ENCODE measurements around the gene SLC16A8. TPM values are rescaled to one million over a fixed set of nuclear protein-coding genes. Genes with fewer than 3 reads are reported as not detected.

The SLC16A8 gene
- polyA plus RNA-seq, 3 donors = not detected

DNA sequence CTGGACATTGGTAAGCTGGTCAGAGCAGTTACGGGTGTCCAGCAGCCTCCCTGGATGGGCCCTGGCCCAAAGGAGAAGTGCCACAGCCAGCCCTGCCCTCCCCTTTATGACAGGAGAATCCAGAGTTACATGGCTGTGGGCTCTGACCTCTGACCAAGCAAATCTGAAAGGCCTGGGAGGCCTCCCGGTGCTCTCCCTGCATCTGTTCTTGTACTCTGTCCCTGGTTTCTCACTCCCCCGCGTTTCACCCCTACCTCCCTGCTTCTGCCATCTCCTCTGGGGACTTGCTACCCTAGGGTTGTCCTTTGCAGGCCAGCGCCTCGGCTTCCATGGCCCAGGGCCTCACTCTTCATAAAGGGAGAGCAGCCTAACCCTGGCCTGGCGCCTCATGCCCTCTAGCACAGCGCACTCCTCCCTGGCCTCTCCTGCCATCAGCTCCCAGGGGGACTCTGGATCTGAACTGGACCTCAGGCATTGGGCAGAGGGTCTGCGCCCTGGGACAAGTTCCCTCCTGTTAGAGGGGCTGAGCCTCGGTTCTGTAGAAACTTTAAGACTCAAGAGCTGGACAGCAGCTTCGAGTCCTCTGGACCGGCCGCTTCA is 16.1 kb downstream of the SLC16A8 start:
- Histone ChIP-seq H3K27me3 (ENCODE audit: control insufficient read depth in 2 of 2, insufficient read depth in 2 of 2, low read length in 2 of 2) (no peaks in the 10 kb centered on the region), H3K4me2 (replicated peaks; ENCODE audit: extremely low read depth, low read length, poor library complexity, severe bottlenecking) (no peak overlapping the region), H2AFZ (ENCODE audit: insufficient read depth, low read depth, low read length, poor library complexity, severe bottlenecking) (no peak overlapping the region), H3K4me1 (ENCODE audit: control insufficient read depth in 1 of 2, insufficient read depth in 2 of 2, low read length in 2 of 2) (peaks cover 4 to 7% of the 10 kb centered on the region in 2 donors), H4K20me1 (ENCODE audit: insufficient read depth, low read length) (no peaks in the 10 kb centered on the region), H3K27ac (ENCODE audit: low read depth in 1 of 2, low read length in 2 of 2) (no peak overlapping the region), H3K79me2 (ENCODE audit: insufficient read depth, low read length) (no peaks in the 10 kb centered on the region), H3K4me3 (replicated peaks in 1 of 3; ENCODE audit: low read depth in 2 of 3, low read length in 3 of 3) (no peak overlapping the region), H3K9ac (ENCODE audit: insufficient read depth, low read length, poor library complexity, severe bottlenecking) (no peak overlapping the region), H3K9me3 (replicated peaks in 1 of 2; ENCODE audit: control insufficient read depth in 1 of 2, insufficient read depth in 1 of 2, low read length in 2 of 2) (no peaks in the 10 kb centered on the region), H3K36me3 (replicated peaks in 1 of 2; ENCODE audit: control insufficient read depth in 1 of 2, insufficient read depth in 2 of 2, low read length in 2 of 2) (peaks cover 63 to 70% of the 10 kb centered on the region in 2 donors)
- 97% methylated on average over 12 of the region's 13 CpGs for WGBS (ENCODE audit: insufficient coverage)
- Mint-ChIP-seq H3K4me3 (no peak overlapping the region), H3K27ac (peak overlapping the region in 1 of 7 donors; percentile 54), H3K9me3 (peaks cover 0 to 2% (median 0%) of the 10 kb centered on the region in 7 donors), H3K4me1 (peaks cover 8% of the 10 kb centered on the region), H3K36me3 (peaks cover 52 to 84% of the 10 kb centered on the region in 2 donors), H3K27me3 (ENCODE audit: low read depth in 3 of 3) (peaks cover 0 to 3% (median 0%) of the 10 kb centered on the region in 3 donors)
- DNase-seq = no peak
- TF ChIP-seq, protein P1, sequence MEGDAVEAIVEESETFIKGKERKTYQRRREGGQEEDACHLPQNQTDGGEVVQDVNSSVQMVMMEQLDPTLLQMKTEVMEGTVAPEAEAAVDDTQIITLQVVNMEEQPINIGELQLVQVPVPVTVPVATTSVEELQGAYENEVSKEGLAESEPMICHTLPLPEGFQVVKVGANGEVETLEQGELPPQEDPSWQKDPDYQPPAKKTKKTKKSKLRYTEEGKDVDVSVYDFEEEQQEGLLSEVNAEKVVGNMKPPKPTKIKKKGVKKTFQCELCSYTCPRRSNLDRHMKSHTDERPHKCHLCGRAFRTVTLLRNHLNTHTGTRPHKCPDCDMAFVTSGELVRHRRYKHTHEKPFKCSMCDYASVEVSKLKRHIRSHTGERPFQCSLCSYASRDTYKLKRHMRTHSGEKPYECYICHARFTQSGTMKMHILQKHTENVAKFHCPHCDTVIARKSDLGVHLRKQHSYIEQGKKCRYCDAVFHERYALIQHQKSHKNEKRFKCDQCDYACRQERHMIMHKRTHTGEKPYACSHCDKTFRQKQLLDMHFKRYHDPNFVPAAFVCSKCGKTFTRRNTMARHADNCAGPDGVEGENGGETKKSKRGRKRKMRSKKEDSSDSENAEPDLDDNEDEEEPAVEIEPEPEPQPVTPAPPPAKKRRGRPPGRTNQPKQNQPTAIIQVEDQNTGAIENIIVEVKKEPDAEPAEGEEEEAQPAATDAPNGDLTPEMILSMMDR (IDR thresholded peaks at IDR 0.05) = no peak
- intact Hi-C loops (cut with micrococcal nuclease) = no loop called here

DNA sequence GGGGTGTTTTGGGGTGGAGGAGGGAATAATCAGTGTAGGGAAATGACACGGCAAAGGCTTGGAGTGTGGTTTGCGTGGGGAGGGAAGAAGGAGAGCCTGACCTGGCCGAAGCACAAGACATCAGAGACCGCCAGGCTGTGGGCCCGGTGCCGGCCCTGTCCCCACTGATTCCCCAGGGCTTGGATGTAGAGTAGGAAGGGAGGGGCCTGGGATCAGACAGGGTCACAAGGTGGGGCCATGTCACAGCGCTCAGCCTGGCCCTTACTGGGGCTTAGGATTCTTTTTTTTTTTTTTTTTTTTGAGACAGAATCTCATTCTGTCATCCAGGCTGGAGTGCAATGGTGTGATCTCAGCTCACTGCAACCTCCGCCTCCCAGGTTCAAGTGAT is 17.0 kb downstream of the SLC16A8 start:
- Histone ChIP-seq H3K4me1 (ENCODE audit: control insufficient read depth in 1 of 2, insufficient read depth in 2 of 2, low read length in 2 of 2) (peaks cover 8 to 12% of the 10 kb centered on the region in 2 donors), H3K9me3 (replicated peaks in 1 of 2; ENCODE audit: control insufficient read depth in 1 of 2, insufficient read depth in 1 of 2, low read length in 2 of 2) (no peaks in the 10 kb centered on the region), H3K36me3 (replicated peaks in 1 of 2; ENCODE audit: control insufficient read depth in 1 of 2, insufficient read depth in 2 of 2, low read length in 2 of 2) (peaks cover 55 to 62% of the 10 kb centered on the region in 2 donors), H3K79me2 (ENCODE audit: insufficient read depth, low read length) (no peaks in the 10 kb centered on the region), H3K9ac (ENCODE audit: insufficient read depth, low read length, poor library complexity, severe bottlenecking) (no peak overlapping the region), H4K20me1 (ENCODE audit: insufficient read depth, low read length) (no peaks in the 10 kb centered on the region), H3K4me2 (replicated peaks; ENCODE audit: extremely low read depth, low read length, poor library complexity, severe bottlenecking) (no peak overlapping the region), H3K27me3 (ENCODE audit: control insufficient read depth in 2 of 2, insufficient read depth in 2 of 2, low read length in 2 of 2) (no peaks in the 10 kb centered on the region), H2AFZ (ENCODE audit: insufficient read depth, low read depth, low read length, poor library complexity, severe bottlenecking) (no peak overlapping the region), H3K27ac (ENCODE audit: low read depth in 1 of 2, low read length in 2 of 2) (no peak overlapping the region), H3K4me3 (replicated peaks in 1 of 3; ENCODE audit: low read depth in 2 of 3, low read length in 3 of 3) (no peak overlapping the region)
- Mint-ChIP-seq H3K27ac (no peak overlapping the region), H3K4me3 (no peak overlapping the region), H3K27me3 (ENCODE audit: low read depth in 3 of 3) (peaks cover 0 to 3% (median 0%) of the 10 kb centered on the region in 3 donors), H3K9me3 (peaks cover 0 to 2% (median 0%) of the 10 kb centered on the region in 7 donors), H3K4me1 (peaks cover 12% of the 10 kb centered on the region), H3K36me3 (peaks cover 50 to 80% of the 10 kb centered on the region in 2 donors)
- TF ChIP-seq, protein P1 (IDR thresholded peaks at IDR 0.05) = no peak
- intact Hi-C loops (cut with micrococcal nuclease) = no loop called here
- WGBS (ENCODE audit: insufficient coverage) = 85% methylated on average over 5 of the region's 8 CpGs
- no peak for DNase-seq
